HL-60/S4 treated with phorbol 12-myristate 13-acetate at 8.2 ng/mL for 4 days and 3 days (cell line): ENCODE results near the gene ENDOV.

Experiments used
- in situ Hi-C: fragments of 300-500 bp; cut with MboI; formaldehyde crosslinking; loops from 2 replicates; pipeline ENCODE4 v1.15.0; 2022; ENCODE audit warnings: low sequenced_read_pairs

ENDOV gene

DNA sequence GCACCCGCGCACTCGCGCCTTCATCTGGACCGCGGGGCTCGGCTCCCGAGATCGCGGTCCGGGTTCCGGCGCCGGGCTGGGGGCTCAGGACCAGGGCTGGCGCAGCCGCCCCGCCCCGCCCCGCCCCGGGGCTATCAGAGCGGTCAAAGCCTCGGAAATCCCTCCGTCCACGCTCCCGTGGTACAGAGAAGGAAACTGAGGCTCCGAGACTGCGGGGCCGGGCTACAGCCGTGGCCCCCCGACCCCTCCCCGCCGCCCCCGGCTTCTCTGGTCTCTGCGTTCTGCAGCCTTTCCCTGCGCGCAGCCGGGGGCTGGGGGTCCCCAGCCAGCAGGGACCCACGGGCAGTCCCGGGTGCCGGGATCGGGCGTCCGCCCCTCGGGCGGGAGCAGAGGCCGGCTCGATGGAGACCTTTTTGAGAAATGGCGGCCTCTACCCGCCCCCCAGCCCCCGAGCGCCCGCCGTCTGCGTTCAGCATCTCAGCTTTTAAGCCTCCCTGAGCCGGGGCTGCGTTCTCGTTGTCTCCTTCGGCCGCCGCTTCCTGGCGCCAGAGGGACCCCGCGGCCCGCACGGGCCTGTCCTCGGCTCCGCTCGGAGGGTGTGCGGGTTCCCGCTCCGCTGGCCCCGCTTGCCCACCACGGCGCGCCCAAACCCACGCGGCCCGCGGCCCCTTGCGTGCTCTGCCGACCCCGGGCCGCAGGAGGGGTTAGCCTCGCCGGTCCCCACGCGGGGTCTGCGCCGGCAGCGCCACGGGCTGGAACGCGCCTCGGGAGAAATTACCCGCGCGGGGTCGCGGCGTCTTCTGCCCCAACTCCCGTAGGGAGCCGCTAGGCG, 62.9 kb downstream of the ENDOV start:
- in situ Hi-C loops: no loop called here

DNA sequence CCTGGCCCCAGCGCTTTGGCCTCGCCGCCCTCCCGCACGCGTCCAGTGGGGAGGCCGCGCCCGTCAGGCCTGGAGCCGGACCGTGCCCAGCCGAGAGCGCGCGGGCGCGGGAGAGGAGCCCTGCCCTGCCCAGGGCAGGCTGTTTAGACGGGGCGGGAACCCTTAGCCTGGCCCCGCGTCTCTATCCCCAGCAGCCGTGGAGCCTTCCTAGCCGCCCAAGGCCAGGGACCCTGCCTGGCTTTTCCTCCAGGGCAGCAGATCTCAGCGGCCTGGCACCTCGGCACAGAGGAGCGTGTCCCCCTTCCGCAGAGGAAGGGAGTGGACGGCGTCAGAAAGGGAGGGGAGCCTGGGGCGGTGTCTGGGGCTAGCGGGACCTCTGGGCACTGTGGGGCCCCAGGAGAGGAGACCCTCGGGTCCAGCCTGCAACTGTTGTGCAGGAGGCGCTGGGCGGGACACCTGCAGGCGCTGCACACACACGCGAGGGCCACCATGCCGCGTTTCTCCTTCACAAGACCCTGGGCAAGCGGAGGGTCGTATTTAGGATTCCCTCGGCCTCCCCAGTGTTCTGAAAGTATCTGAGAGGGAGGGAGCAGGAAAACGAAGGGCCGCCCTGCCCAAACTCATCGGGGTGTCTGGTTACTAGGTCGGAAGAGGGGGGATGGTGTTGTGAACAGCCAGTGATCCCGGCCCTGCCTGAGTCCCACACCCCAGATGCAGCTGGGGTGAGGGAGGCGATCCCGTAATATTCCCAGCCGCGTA, 63.7 kb downstream of the ENDOV start:
- in situ Hi-C loops: no loop called here

DNA sequence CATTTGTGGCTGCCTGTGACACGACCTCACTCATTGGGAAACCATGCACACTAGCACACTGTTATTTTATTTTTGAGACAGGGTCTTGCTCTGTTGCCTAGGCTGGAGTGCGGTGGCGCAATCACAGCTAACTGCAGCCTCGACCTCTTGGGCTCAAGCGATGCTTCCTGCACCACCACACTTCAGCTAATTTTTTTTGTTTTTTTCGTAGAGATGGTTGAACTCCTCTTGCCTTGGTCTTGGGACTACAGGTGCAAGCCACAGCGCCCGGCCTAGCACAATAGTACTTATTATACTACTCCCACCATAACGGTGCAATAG, 64.2 kb downstream of the ENDOV start:
- in situ Hi-C loops: no loop called here

DNA sequence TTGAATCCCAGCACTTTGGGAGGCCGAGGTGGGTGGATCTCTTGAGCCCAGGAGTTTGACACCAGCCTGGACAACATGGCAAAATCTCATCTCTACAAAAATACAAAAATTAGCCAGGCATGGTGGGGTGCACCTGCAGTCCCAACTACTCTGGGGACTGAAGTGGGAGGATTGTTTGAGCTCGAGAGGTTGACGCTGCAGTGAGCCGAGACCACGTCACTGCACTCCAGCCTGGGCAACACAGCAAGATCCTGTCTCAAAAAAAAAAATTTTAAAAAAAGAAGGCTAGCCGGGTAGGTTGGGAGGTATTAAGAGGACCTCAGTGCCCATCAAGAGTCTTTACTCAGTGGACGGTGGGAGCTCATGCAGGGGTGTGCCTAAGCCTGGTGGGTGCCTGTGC, 65.3 kb downstream of the ENDOV start:
- in situ Hi-C loops: no loop called here

DNA sequence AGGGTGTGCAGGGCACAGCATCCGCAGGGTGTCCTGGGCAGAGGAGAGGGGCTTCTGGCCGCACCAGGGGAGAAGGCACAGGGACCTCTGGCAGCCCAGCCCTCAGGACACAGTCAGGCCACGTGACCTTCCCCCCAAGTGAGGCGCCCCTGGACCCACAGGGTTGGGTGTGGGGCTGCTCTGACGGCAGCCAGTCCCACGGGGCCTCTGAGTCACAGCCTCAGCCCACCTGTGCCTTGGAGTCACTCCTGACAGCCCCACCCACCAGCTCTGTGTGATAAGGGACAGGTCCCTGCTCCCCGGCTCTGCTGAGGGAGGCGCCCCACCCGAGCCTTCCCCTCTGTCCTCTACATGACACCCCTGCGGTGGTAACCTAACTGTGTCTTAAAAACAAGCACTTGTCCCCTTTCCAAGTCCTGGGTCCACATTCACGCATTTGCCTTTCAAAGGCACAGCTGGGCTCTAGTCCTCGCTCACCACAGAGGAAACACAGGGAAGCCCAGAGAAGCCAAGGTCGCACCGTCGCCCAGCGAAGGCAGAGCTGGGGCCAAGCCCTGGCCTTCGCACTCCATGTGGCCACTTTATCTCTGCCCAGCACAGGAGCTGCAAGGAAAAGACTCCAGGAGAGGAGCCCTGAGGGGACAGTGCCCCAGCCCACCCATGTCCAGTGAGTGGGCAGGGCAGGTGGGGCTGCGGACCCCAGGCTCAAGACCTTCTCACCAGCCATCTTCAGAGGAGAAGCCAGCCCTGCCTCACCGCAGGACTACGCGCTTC, 66.5 kb downstream of the ENDOV start:
- in situ Hi-C loops: no loop called here

DNA sequence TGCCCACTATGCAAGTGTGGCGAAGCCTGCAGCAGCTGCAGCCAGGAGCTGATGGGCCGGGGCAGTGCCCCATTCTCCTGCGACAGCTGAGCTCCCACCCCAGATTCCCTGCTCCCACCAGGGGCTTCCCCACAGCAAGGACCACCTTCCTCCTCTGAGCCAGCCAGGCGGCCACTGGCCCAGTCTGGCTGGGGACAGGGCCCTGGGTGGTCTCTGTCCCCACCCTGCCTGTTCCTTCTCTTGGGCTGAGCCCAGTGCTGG, 67.0 kb downstream of the ENDOV start:
- in situ Hi-C loops: no loop called here

DNA sequence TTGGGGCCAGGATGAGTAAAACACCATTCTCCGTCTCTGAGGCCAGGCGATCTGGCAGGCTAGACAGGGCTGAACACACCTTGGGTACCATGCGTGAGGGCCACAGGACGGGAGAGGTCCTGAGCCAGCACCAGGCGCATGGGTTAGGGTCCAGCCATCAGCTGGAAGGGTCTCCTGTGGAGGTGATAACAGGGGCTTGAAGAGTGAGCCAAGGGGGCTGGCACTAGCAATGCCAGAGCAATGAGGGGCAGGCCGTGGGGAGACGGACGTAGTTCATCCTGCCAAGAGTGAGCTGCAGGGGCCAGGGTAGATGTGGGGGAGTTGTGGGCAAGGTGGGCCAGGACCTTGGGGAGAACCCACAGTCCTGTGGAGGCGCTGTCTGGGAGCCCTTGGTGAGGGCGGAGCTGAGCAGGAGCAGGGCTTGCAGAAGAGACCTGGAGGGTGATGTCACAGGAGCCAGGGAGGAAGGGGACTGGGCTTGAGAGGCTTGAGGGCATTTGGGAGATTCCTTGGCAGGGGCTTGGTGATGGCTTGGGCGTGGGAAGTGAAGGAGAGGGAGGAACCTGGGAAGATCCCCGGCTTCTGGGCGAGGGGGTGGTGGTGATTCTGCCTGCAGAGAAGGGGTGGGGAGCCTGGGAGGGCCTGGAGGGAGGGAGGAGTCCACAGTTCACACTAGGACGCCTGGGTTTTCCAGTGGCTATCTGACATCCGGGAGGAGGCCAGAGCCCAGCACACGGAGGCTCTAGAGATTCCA, 67.8 kb downstream of the ENDOV start:
- in situ Hi-C loops: no loop called here

DNA sequence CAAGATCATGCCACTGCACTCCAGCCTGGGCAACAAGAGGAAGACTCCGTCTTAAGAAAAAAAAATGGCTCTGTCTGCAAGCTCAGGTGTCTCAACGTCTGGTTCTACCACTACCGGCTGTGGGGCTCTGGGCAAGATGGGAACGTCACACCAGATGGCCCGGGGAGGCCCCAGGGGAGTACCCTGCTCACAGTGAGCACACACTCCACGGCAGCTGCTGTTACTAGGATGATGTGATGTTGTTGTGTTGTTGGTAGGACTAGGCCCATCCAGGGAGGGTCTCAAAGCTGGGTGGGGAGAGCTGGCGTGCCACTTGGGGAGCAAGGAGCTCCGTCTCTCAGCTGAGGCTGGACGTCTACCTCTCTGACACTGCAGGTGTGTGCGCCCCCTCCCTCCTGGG, 70.9 kb downstream of the ENDOV start:
- in situ Hi-C loops: no loop called here

DNA sequence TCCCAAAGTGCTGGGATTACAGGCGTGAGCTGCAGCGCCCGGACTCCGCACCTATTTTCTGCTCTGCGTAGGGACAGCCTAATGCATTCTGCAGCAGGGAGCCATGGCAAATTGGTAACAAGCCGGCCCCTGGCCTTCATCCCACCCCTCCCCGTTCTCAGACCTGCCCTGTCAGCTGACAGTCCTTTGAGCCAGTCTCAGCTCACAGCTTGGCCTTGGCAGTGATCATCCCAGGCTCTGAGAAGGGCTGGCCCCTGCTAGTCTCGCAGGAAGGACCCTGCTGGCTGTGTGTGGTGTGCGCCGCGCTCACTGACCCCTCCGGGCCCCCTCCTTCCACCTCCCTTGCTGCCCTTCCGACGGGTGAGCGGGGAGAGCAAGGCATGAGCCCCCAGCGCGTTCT, 71.7 kb downstream of the ENDOV start:
- in situ Hi-C loops: no loop called here

DNA sequence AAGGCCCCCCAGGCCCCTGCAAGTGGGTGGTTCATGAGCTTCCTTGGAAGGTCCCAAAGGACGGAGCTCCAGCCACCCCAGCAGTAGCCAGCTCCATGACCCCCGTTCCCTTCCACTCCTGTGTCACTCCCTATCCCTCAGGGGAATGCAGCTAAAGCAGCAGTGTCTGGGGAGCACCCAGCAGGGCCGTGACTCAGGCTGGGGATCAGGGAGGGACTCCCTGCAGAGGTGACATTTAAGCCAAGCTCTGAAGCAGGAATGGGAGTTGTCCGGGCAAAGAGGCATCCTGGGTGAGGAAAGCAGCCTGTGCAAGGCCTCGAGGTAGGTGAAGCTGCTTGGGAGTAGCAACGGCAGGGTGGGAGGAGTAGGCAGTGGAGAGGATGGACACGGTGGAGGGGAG, 72.5 kb downstream of the ENDOV start:
- in situ Hi-C loops: no loop called here
